ENCODE results near the gene PLEKHA4.
"Not testable (repeated sequence)": the region's sequence is repeated elsewhere in the genome, so short reads cannot be mapped to it uniquely, and the experiment has no call there.

The PLEKHA4 gene, protein sequence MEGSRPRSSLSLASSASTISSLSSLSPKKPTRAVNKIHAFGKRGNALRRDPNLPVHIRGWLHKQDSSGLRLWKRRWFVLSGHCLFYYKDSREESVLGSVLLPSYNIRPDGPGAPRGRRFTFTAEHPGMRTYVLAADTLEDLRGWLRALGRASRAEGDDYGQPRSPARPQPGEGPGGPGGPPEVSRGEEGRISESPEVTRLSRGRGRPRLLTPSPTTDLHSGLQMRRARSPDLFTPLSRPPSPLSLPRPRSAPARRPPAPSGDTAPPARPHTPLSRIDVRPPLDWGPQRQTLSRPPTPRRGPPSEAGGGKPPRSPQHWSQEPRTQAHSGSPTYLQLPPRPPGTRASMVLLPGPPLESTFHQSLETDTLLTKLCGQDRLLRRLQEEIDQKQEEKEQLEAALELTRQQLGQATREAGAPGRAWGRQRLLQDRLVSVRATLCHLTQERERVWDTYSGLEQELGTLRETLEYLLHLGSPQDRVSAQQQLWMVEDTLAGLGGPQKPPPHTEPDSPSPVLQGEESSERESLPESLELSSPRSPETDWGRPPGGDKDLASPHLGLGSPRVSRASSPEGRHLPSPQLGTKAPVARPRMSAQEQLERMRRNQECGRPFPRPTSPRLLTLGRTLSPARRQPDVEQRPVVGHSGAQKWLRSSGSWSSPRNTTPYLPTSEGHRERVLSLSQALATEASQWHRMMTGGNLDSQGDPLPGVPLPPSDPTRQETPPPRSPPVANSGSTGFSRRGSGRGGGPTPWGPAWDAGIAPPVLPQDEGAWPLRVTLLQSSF

GRCh38 chr19:48868114-48868886 lies at the start of gene PLEKHA4:
Gene PLEKHA4, minus strand, starts transcription at chr19:48868617. Its CDS starts 997 bp downstream, at chr19:48867620.
- DNase-seq (ENCODE audit: low read depth in 4 of 4, low spot score in 1 of 4), result no peak

DNA sequence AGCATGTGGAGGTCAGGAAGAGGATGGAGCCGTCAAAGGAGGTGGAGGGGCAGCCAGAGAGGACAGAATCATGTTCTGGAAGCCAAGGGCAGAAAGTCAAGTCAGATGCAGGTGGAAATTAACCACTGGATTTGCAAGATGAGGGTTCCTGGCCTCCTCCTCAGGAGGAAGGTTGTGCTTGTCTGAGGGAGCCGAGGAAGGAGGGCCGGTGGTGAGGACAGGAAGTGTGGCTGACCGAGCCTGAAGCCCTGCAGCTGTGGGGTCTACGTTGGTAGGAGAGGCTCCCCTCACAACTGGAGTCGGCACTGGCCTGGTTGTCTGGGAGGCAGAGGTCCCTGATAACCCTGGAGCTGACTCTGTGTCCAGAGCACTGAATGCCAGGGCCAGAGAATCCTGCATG lies 49.7 kb upstream of the PLEKHA4 start:
- DNase-seq (ENCODE audit: low read depth in 4 of 4, low spot score in 1 of 4), result no peak

- DNase-seq (ENCODE audit: low read depth in 4 of 4, low spot score in 1 of 4), result no peak
Observed at GRCh38 chr19:48915757-48916156, 47.3 kb upstream of the PLEKHA4 start.

DNA sequence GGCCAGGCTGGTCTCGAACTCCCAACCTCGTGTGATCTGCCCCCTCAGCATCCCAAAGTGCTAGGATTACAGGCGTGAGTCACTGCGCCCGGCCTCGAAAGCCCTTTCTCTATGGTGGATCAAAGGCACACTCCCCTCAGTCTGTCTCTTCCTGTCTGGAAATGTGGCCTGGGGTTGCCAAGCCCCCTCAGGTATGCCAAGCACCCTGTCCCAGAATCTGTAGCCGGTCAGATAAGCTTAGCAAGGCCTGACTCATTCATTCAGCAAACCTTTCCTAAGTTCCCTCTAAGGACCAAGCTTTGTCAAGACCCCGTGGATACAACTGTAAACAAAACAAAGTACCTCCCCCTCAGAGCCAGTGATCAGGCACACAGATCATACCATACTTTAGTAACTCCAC lies 45.8 kb upstream of the PLEKHA4 start:
- no peak for DNase-seq (ENCODE audit: low read depth in 4 of 4, low spot score in 1 of 4)

GRCh38 chr19:48913114-48913889 lies 44.9 kb upstream of the PLEKHA4 start:
- no peak for DNase-seq (ENCODE audit: low read depth in 4 of 4, low spot score in 1 of 4)

DNA sequence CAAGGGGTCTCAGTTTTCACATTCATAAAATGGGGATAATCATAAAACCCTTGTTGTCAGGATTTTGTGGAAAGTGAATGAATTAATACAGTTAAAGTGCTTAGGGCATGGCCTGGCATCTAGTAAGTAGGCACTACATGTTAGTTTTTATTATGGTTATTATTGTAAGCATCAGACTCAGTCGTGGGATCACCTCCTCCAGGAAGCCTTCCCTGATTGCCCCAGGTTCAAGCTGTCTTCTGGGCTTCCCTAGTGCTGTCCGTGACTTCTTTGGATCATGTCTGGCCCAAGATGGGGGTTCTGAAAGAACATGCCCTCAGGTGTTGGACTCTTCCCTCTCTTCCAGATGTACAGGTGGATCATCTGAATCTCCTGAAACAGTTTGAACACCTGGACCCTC lies 42.4 kb upstream of the PLEKHA4 start:
- DNase-seq (ENCODE audit: low read depth in 4 of 4, low spot score in 1 of 4), result no peak

GRCh38 chr19:48909424-48910077 lies 41.1 kb upstream of the PLEKHA4 start:
- DNase-seq (ENCODE audit: low read depth in 4 of 4, low spot score in 1 of 4), result not testable (repeated sequence)

- no peak for DNase-seq (ENCODE audit: low read depth in 4 of 4, low spot score in 1 of 4)
Observed at GRCh38 chr19:48907671-48908070, 39.3 kb upstream of the PLEKHA4 start.

GRCh38 chr19:48906324-48906723 lies 37.9 kb upstream of the PLEKHA4 start:
- DNase-seq (ENCODE audit: low read depth in 4 of 4, low spot score in 1 of 4), result no peak

DNA sequence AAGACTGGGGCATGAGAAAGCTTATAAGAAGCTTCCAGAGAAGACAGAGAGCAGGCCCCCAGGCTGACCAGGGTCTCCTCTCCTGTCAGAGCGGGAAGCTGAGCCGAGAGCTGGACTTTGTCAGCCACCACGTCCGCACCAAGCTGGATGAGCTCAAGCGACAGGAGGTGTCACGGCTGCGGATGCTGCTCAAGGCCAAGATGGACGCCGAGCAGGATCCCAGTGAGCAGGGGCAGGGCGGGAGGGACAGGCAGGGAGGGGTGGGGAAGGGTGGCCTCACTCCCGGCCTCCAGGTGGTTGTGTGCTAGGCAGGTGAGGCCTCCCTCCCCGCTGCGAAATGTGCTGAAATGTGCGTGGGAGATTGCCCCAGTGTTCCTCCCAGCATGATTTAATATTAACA lies 37.2 kb upstream of the PLEKHA4 start:
- DNase-seq (ENCODE audit: low read depth in 4 of 4, low spot score in 1 of 4), result no peak

GRCh38 chr19:48903788-48904187 lies 35.4 kb upstream of the PLEKHA4 start:
- DNase-seq (ENCODE audit: low read depth in 4 of 4, low spot score in 1 of 4), result not testable (repeated sequence)

- not testable (repeated sequence) for DNase-seq (ENCODE audit: low read depth in 4 of 4, low spot score in 1 of 4)
Observed at GRCh38 chr19:48902291-48902690, 33.9 kb upstream of the PLEKHA4 start.

DNA sequence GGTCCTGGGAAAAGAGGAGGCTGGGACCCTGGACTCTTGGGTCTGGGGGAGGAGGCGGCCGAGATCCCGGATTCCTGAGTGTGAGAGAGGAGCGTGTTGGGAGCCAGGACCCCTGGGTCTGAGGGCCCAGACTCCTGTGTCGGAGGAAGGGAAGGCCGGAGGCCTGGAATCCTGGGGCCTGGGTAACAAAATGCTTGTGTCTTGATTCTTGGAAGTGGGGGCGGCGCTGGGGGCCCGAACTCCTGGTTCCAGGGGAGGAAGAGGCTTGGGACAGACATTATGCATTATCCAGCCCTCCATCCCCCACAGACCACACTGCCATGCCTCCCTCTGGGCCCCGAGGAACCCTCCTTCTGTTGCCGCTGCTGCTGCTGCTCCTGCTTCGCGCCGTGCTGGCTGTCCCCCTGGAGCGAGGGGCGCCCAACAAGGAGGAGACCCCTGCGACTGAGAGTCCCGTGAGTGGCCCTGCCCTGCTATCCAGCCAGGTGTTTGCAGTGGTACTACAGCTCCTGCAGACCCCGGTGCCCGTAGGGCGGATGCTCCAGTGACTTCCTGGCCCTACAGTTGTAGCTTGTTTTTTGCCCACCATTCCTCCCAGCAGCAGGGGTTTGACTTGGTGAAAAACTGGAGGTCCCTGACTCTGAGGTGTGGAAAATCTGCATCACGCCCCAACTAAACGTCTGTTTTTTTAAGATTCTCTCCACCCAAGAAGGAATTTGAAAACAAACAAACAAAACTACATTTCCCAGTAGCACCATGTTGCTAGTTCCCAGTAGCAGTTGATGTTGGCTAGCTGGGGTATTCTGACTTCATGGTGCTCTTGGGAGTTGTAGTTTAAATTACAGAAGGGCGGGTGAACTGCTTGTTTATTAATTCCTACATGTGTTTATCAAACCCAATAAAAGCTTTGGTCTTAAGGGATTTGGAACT lies 32.3 kb upstream of the PLEKHA4 start:
- no peak for DNase-seq (ENCODE audit: low read depth in 4 of 4, low spot score in 1 of 4)

- peak; percentile 97 to 100 (median 98) for DNase-seq (ENCODE audit: low read depth in 4 of 4, low spot score in 1 of 4)
Observed at GRCh38 chr19:48899781-48900476, 31.5 kb upstream of the PLEKHA4 start, which contains the start of gene NUCB1. Gene NUCB1, plus strand, starts transcription at chr19:48900312. Its CDS starts 485 bp downstream, at chr19:48900797.

DNA sequence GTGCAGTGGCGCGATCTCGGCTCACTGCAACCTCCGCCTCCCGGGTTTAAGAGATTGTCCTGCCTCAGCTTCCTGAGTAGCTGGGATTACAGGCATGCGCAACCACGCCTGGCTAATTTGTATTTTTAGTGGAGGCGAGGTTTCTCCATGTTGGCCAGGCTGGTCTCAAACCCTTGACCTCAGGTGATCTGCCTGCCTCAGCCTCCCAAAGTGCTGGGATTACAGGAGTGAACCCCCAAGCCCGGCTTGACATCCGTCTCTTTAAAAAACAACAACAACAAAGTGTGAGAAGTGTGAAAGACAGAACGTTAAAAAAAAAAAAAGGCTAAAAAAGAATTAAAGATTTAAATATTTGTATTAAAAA lies 31.0 kb upstream of the PLEKHA4 start:
- DNase-seq (ENCODE audit: low read depth in 4 of 4, low spot score in 1 of 4), result not testable (repeated sequence)

DNA sequence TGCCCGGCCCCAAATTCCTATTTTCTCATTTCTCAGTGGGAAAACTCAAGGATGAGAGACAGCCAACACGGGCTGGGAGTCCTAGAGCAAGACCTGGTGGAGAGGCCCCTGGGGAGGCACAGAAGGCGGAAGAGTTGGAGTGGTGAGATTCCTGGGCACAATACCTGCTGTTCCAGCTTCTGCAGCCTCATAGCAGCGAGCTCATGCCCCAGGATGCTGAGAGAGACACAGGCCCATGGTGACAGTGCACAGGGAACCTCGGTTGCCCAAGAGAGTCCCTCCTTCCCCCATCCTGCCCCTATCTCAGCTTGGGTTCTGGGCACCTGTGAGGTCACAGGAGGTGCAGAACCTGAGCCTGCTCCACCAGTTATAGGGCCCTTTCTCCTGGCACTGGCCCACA lies 28.8 kb upstream of the PLEKHA4 start:
- DNase-seq (ENCODE audit: low read depth in 4 of 4, low spot score in 1 of 4), result no peak

GRCh38 chr19:48896191-48896720 lies 27.8 kb upstream of the PLEKHA4 start:
- DNase-seq (ENCODE audit: low read depth in 4 of 4, low spot score in 1 of 4), result no peak

GRCh38 chr19:48895226-48895625 lies 26.8 kb upstream of the PLEKHA4 start:
- DNase-seq (ENCODE audit: low read depth in 4 of 4, low spot score in 1 of 4), result no peak
